ENCODE results near the gene ANKS1A. TPM values are rescaled to one million over a fixed set of nuclear protein-coding genes. Genes with fewer than 3 reads are reported as not detected.

ANKS1A gene
- total and polyA plus RNA-seq, 10 donors, result 5.1 to 68.9 (median 45.6) TPM

DNA sequence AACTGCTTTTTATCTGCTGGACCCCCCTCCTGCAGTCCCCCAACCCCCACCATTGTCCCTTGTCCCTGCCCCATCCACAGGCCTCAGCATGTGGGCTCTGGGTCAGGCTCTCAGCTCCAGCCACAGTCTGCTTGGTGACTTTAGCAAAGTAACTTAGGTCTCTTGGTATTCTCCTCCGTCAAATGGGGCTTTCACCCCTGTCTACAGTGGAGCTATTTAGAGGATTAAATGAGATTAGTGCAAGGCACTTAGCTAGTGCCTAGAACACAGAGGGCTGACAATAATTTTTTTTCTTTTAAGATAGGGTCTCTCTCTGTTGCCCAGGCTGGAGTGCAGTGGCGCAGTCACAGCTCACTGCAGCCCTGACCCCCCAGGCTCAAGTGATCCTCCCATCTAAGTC is 180.2 kb downstream of the ANKS1A start:
- WGBS, 5 donors, result 93 to 100% (median 98%) methylated on average over 2 of the region's 2 CpGs
- peak; percentile 30 for DNase-seq
- intact Hi-C loops (cut with DNase I; ENCODE audit: low total_unique reads), result loop anchor here (10.0 kb wide), 1 partner anchor 54 kb away; no protein-coding TSS in a partner anchor
- H3K9me3 ChIP-seq, result no peaks in the 10 kb centered on the region
- H3K27ac ChIP-seq, result no peak overlapping the region
- no peaks in the 10 kb centered on the region for H3K27me3 ChIP-seq (replicated peaks in 1 of 7)
- TF ChIP-seq CTCF (IDR thresholded peaks at IDR 0.05 in 8 of 11, conservative IDR thresholded peaks at IDR 0.05 in 3 of 11) (no peak), POLR2AphosphoS5 (IDR thresholded peaks at IDR 0.05) (no peak), POLR2A (IDR thresholded peaks at IDR 0.05) (no peak)
- no peak overlapping the region for H3K4me3 ChIP-seq
- peaks cover 0 to 100% (median 47%) of the 10 kb centered on the region in 6 donors for H3K36me3 ChIP-seq
- H3K4me1 ChIP-seq, result peaks cover 0 to 24% (median 8%) of the 10 kb centered on the region in 6 donors

GRCh38 chr6:35070111-35070510 is 181.1 kb downstream of the ANKS1A start:
- Histone ChIP-seq H3K4me1 (peaks cover 0 to 22% (median 8%) of the 10 kb centered on the region in 6 donors), H3K27me3 (replicated peaks in 1 of 7) (no peaks in the 10 kb centered on the region), H3K9me3 (no peaks in the 10 kb centered on the region), H3K27ac (no peak overlapping the region), H3K36me3 (peaks cover 0 to 100% (median 41%) of the 10 kb centered on the region in 6 donors), H3K4me3 (no peak overlapping the region)
- WGBS, 5 donors, result 89 to 95% (median 90%) methylated on average over 2 of the region's 2 CpGs
- no peak for DNase-seq
- no peak for TF ChIP-seq POLR2AphosphoS5 (IDR thresholded peaks at IDR 0.05)
- no peak for TF ChIP-seq CTCF (IDR thresholded peaks at IDR 0.05 in 8 of 11, conservative IDR thresholded peaks at IDR 0.05 in 3 of 11)
- TF ChIP-seq POLR2A (IDR thresholded peaks at IDR 0.05), result no peak
- intact Hi-C loops (cut with DNase I; ENCODE audit: low total_unique reads), result no loop called here

- Histone ChIP-seq H3K27ac (peak overlapping the region in 1 of 8 donors; percentile 21), H3K9me3 (no peaks in the 10 kb centered on the region), H3K4me1 (peaks cover 0 to 22% (median 10%) of the 10 kb centered on the region in 6 donors), H3K27me3 (replicated peaks in 1 of 7) (no peaks in the 10 kb centered on the region), H3K36me3 (peaks cover 0 to 100% (median 36%) of the 10 kb centered on the region in 6 donors), H3K4me3 (no peak overlapping the region)
- 82 to 92% (median 84%) methylated on average over 11 to 12 of the region's 12 CpGs for WGBS, 5 donors
- DNase-seq, result peak; percentile 64
- intact Hi-C loops (cut with DNase I; ENCODE audit: low total_unique reads), result no loop called here
- no peak for TF ChIP-seq CTCF (IDR thresholded peaks at IDR 0.05 in 8 of 11, conservative IDR thresholded peaks at IDR 0.05 in 3 of 11)
- TF ChIP-seq POLR2AphosphoS5 (IDR thresholded peaks at IDR 0.05), result no peak
- TF ChIP-seq POLR2A (IDR thresholded peaks at IDR 0.05), result no peak
Measured at GRCh38 chr6:35071347-35071994, 182.4 kb downstream of the ANKS1A start.

GRCh38 chr6:35072051-35072697 is 183.1 kb downstream of the ANKS1A start:
- Histone ChIP-seq H3K36me3 (peaks cover 0 to 100% (median 34%) of the 10 kb centered on the region in 6 donors), H3K27me3 (replicated peaks in 1 of 7) (no peaks in the 10 kb centered on the region), H3K4me3 (no peak overlapping the region), H3K4me1 (peaks cover 0 to 22% (median 10%) of the 10 kb centered on the region in 6 donors), H3K9me3 (no peaks in the 10 kb centered on the region), H3K27ac (peak overlapping the region in 1 of 8 donors; percentile 21)
- peak in 1 of 3 donors; percentile 22 for TF ChIP-seq POLR2AphosphoS5 (IDR thresholded peaks at IDR 0.05)
- TF ChIP-seq POLR2A (IDR thresholded peaks at IDR 0.05), result no peak
- no peak for TF ChIP-seq CTCF (IDR thresholded peaks at IDR 0.05 in 8 of 11, conservative IDR thresholded peaks at IDR 0.05 in 3 of 11)
- DNase-seq, result peak; percentile 51
- WGBS, 5 donors, result 64 to 76% (median 74%) methylated on average over 15 of the region's 15 CpGs
- intact Hi-C loops (cut with DNase I; ENCODE audit: low total_unique reads), result no loop called here
